HG03280 (cell line): ENCODE data around the gene TMEM244.
A peak's percentile ranks its signal among the peaks of the same experiment; 100 is the strongest.
"Not testable (repeated sequence)": the region's sequence is repeated elsewhere in the genome, so short reads cannot be mapped to it uniquely, and the experiment has no call there.

Source experiments
- ATAC-seq: cut with Tn5 transposase; IDR thresholded peaks from one replicate; pipeline ENCODE4 v1.9.1; 2021; ENCODE audit warnings: mild to moderate bottlenecking, moderate library complexity; ENCODE audit not compliant: unreplicated experiment

Gene TMEM244

GRCh38 chr6:129860908-129861665, at the start of gene TMEM244:
Gene TMEM244 (minus strand): TSS chr6:129861315. CDS start chr6:129861188, 127 bp downstream.
- peak; percentile 49 for ATAC-seq

- no peak for ATAC-seq
Measured at GRCh38 chr6:129908858-129909257, 47.7 kb upstream of the TMEM244 start.

- ATAC-seq = no peak
Measured at GRCh38 chr6:129908356-129908755, 47.2 kb upstream of the TMEM244 start.

GRCh38 chr6:129906515-129907077, 45.5 kb upstream of the TMEM244 start:
- ATAC-seq = no peak

GRCh38 chr6:129903082-129903481, 42.0 kb upstream of the TMEM244 start:
- ATAC-seq = peak; percentile 73

- no peak for ATAC-seq
Measured at GRCh38 chr6:129902681-129903080, 41.6 kb upstream of the TMEM244 start.

- ATAC-seq = no peak
Measured at GRCh38 chr6:129901910-129902309, 40.8 kb upstream of the TMEM244 start.

- ATAC-seq = no peak
Measured at GRCh38 chr6:129895692-129896091, 34.6 kb upstream of the TMEM244 start.

GRCh38 chr6:129894921-129895320, 33.8 kb upstream of the TMEM244 start:
- ATAC-seq = no peak

GRCh38 chr6:129893640-129894039, 32.5 kb upstream of the TMEM244 start:
- no peak for ATAC-seq

GRCh38 chr6:129890701-129891100, 29.6 kb upstream of the TMEM244 start:
- ATAC-seq = no peak

GRCh38 chr6:129890164-129890563, 29.0 kb upstream of the TMEM244 start:
- ATAC-seq = no peak

- ATAC-seq = no peak
Measured at GRCh38 chr6:129889580-129889979, 28.5 kb upstream of the TMEM244 start.

GRCh38 chr6:129886401-129887155, 25.5 kb upstream of the TMEM244 start:
- ATAC-seq = no peak

GRCh38 chr6:129884211-129884610, 23.1 kb upstream of the TMEM244 start:
- no peak for ATAC-seq

GRCh38 chr6:129882510-129883023, 21.5 kb upstream of the TMEM244 start:
- peak; percentile 93 for ATAC-seq

GRCh38 chr6:129877894-129878293, 16.8 kb upstream of the TMEM244 start:
- ATAC-seq = not testable (repeated sequence)

GRCh38 chr6:129875610-129876520, 14.8 kb upstream of the TMEM244 start:
- ATAC-seq = peak; percentile 89

GRCh38 chr6:129874837-129875236, 13.7 kb upstream of the TMEM244 start:
- ATAC-seq = peak; percentile 44

- no peak for ATAC-seq
Measured at GRCh38 chr6:129872586-129872985, 11.5 kb upstream of the TMEM244 start.

GRCh38 chr6:129871221-129871620, 10.1 kb upstream of the TMEM244 start:
- no peak for ATAC-seq
